GM19455 (cell line): ENCODE results near the gene SLC5A1.

Experiments used
- ATAC-seq: cut with Tn5 transposase; IDR thresholded peaks from one replicate; pipeline ENCODE4 v1.9.1; 2021; ENCODE audit not compliant: unreplicated experiment

Gene SLC5A1

GRCh38 chr22:32042924-32043323 lies at the start of gene SLC5A1:
TSS of gene SLC5A1 (plus strand) at chr22:32043261. CDS start at chr22:32043282, 21 bp downstream.
- no peak for ATAC-seq

GRCh38 chr22:31995046-31995445 lies 48.0 kb upstream of the SLC5A1 start:
- no peak for ATAC-seq

GRCh38 chr22:31995807-31996206 lies 47.3 kb upstream of the SLC5A1 start:
- ATAC-seq, result no peak

- no peak for ATAC-seq
These were observed 44.2 kb upstream of the SLC5A1 start for GRCh38 chr22:31998784-31999385.

GRCh38 chr22:32000181-32000580 lies 42.9 kb upstream of the SLC5A1 start:
- ATAC-seq, result no peak

- no peak for ATAC-seq
These were observed 37.6 kb upstream of the SLC5A1 start for GRCh38 chr22:32005453-32005852.

GRCh38 chr22:32013200-32013599 lies 29.9 kb upstream of the SLC5A1 start:
- no peak for ATAC-seq

- no peak for ATAC-seq
These were observed 27.0 kb upstream of the SLC5A1 start for GRCh38 chr22:32016081-32016480.

GRCh38 chr22:32018056-32018455 lies 25.0 kb upstream of the SLC5A1 start:
- ATAC-seq, result no peak

- ATAC-seq, result no peak
These were observed 22.9 kb upstream of the SLC5A1 start for GRCh38 chr22:32020117-32020516.

GRCh38 chr22:32021716-32022115 lies 21.3 kb upstream of the SLC5A1 start:
- no peak for ATAC-seq

GRCh38 chr22:32023251-32023827 lies 19.7 kb upstream of the SLC5A1 start:
- ATAC-seq, result no peak

GRCh38 chr22:32024796-32025195 lies 18.3 kb upstream of the SLC5A1 start:
- no peak for ATAC-seq

GRCh38 chr22:32030518-32031247 lies 12.4 kb upstream of the SLC5A1 start:
- no peak for ATAC-seq

GRCh38 chr22:32031466-32031865 lies 11.6 kb upstream of the SLC5A1 start:
- ATAC-seq, result no peak

GRCh38 chr22:32034275-32034674 lies 8.8 kb upstream of the SLC5A1 start:
- no peak for ATAC-seq

- ATAC-seq, result no peak
These were observed 5.8 kb upstream of the SLC5A1 start for GRCh38 chr22:32037236-32037635.

- ATAC-seq, result no peak
These were observed 2.6 kb upstream of the SLC5A1 start for GRCh38 chr22:32040324-32040904.

GRCh38 chr22:32043391-32043790 lies 330 bp downstream of the SLC5A1 start:
- ATAC-seq, result no peak

GRCh38 chr22:32044477-32044876 lies 1.4 kb downstream of the SLC5A1 start:
- no peak for ATAC-seq

- no peak for ATAC-seq
These were observed 1.9 kb downstream of the SLC5A1 start for GRCh38 chr22:32044913-32045312.

GRCh38 chr22:32048069-32048468 lies 5.0 kb downstream of the SLC5A1 start:
- ATAC-seq, result no peak
